WTC11 (cell line): ENCODE measurements around the gene SLC2A1. TPM values are rescaled to one million over a fixed set of nuclear protein-coding genes. Genes with fewer than 3 reads are reported as not detected.

Experiments
- AFF4 ChIP-seq: sonication (generic); formaldehyde crosslinking; IDR thresholded peaks from 2 replicates; pipeline ENCODE4 v1.8.1; 2023; ENCODE audit warnings: mild to moderate bottlenecking, missing genetic modification reagents, borderline replicate concordance
- ARID4B ChIP-seq: sonication (generic); formaldehyde crosslinking; IDR thresholded peaks from 2 replicates; pipeline ENCODE4 v1.8.0; 2023; ENCODE audit warnings: missing genetic modification reagents, mild to moderate bottlenecking, borderline replicate concordance
- CREM ChIP-seq: sonication (generic); formaldehyde crosslinking; IDR thresholded peaks from 2 replicates; pipeline ENCODE4 v1.8.1; 2022; ENCODE audit warnings: mild to moderate bottlenecking, missing genetic modification reagents, moderate library complexity
- E2F4 ChIP-seq: sonication (generic); formaldehyde crosslinking; IDR thresholded peaks from 2 replicates; pipeline ENCODE4 v1.8.1; 2022; ENCODE audit warnings: low read depth, mild to moderate bottlenecking, moderate library complexity, missing genetic modification reagents, borderline replicate concordance
- ERG ChIP-seq: fragments of 250-450 bp; sonication (Bioruptor Pico); IDR thresholded peaks from 2 replicates; pipeline ENCODE4 v1.8.0; 2021; ENCODE audit warnings: mild to moderate bottlenecking
- FOXP4 ChIP-seq: sonication (generic); formaldehyde crosslinking; IDR thresholded peaks from 2 replicates; pipeline ENCODE4 v1.8.0; 2022; ENCODE audit warnings: mild to moderate bottlenecking, missing genetic modification reagents
- NFYB ChIP-seq: sonication (generic); formaldehyde crosslinking; conservative IDR thresholded peaks from 2 replicates; pipeline ENCODE4 v1.8.0; 2022; ENCODE audit warnings: low read depth, missing genetic modification reagents
- NR3C1 ChIP-seq: sonication (generic); formaldehyde crosslinking; conservative IDR thresholded peaks from 2 replicates; pipeline ENCODE4 v1.8.1; 2023; ENCODE audit warnings: low read depth, mild to moderate bottlenecking, missing genetic modification reagents
- ZNF396 ChIP-seq: fragments of 250-450 bp; sonication (Bioruptor Pico); IDR thresholded peaks from 2 replicates; pipeline ENCODE4 v1.8.0; 2021; ENCODE audit warnings: mild to moderate bottlenecking, moderate library complexity, borderline replicate concordance
- total RNA-seq: library from RNA; stranded (reverse); gene quantifications from 3 replicates; pipeline ENCODE4 v1.2.3, GENCODE V29; 2021

SLC2A1 gene
- total RNA-seq, 1 experiment from 2014 or later = 215 TPM

- TF ChIP-seq AFF4 (CRISPR knock-in tag) (no peak), E2F4 (CRISPR knock-in tag) (no peak), ZNF396 (no peak), FOXP4 (no peak), NR3C1 (CRISPR knock-in tag) (no peak), NFYB (CRISPR knock-in tag) (no peak), ARID4B (CRISPR knock-in tag) (no peak), ERG (no peak), CREM (CRISPR knock-in tag) (no peak)
Measured at GRCh38 chr1:42953182-42954180, 5.2 kb downstream of the SLC2A1 start (continued).
